CD4-positive, alpha-beta T cell (primary cell): Measurements from ENCODE around the gene HES5. TPM values are rescaled to one million over a fixed set of nuclear protein-coding genes. Genes with fewer than 3 reads are reported as not detected.

Source experiments
- ATAC-seq: fragments of 200-7000 bp; cut with Tn5 transposase; one replicate; pipeline ENCODE4 v1.10.0; 2022; ENCODE audit warnings: mild to moderate bottlenecking; ENCODE audit not compliant: poor library complexity
- CTCF ChIA-PET: fragments of 350-600 bp; sonication (Branson Sonifier 250); formaldehyde crosslinking; loops from one replicate; lab custom pipeline; 2021; ENCODE audit warnings: antibody characterized with exemption, inconsistent platforms; lab: Charles Lee
- POLR2A ChIA-PET: fragments of 350-600 bp; sonication (Branson Sonifier 250); formaldehyde crosslinking; loops from one replicate; lab custom pipeline; 2021; ENCODE audit warnings: antibody characterized with exemption, inconsistent platforms; lab: Charles Lee
- DNase-seq, 14 experiments: peaks; one replicate each; pipeline ENCODE4 v3.0.0-alpha.2; 2013 to 2020; ENCODE audit warnings: mixed read lengths in 2 of 14
- H3K27ac ChIP-seq, 2 donors: one replicate each; pipeline versions ENCODE4 v1.5.1 to v1.7.0; 2013; ENCODE audit warnings: low read length in 2 of 2, low read depth in 1 of 2, mild to moderate bottlenecking in 1 of 2
- H3K27me3 ChIP-seq, 2 experiments: 1 replicate in 1 of 2; 2 replicates in 1 of 2; pipeline versions ENCODE4 v1.6.1 to v1.7.0; 2013; ENCODE audit warnings: low read length in 2 of 2, control low read depth in 1 of 2, mild to moderate bottlenecking in 1 of 2, moderate library complexity in 1 of 2; ENCODE audit not compliant: insufficient read depth in 2 of 2, control insufficient read depth in 1 of 2
- H3K36me3 ChIP-seq: one replicate; pipeline ENCODE4 v1.6.1; 2013; ENCODE audit warnings: low read length, control low read depth; ENCODE audit not compliant: insufficient read depth
- H3K4me1 ChIP-seq: one replicate; pipeline ENCODE4 v1.6.1; 2013; ENCODE audit warnings: low read length, control low read depth; ENCODE audit not compliant: insufficient read depth
- H3K4me3 ChIP-seq: one replicate; pipeline ENCODE4 v1.5.1; 2013; ENCODE audit warnings: mild to moderate bottlenecking, low read length, moderate library complexity
- H3K9me3 ChIP-seq, 2 experiments: 1 replicate in 1 of 2; 2 replicates in 1 of 2; pipeline versions ENCODE4 v1.6.1 to v1.7.0; 2013; ENCODE audit warnings: low read length in 2 of 2, mild to moderate bottlenecking in 2 of 2, control low read depth in 1 of 2, moderate library complexity in 1 of 2; ENCODE audit not compliant: control insufficient read depth in 1 of 2, insufficient read depth in 1 of 2
- H3K27ac Mint-ChIP-seq: one replicate; pipeline ENCODE4 v1.8.0; 2020; ENCODE audit warnings: mixed read lengths
- H3K27me3 Mint-ChIP-seq: one replicate; pipeline ENCODE4 v1.8.0; 2021; ENCODE audit warnings: mixed read lengths
- H3K36me3 Mint-ChIP-seq: one replicate; pipeline ENCODE4 v1.8.0; 2021; ENCODE audit warnings: low read depth, mixed read lengths
- H3K4me1 Mint-ChIP-seq: one replicate; pipeline ENCODE4 v1.8.0; 2021; ENCODE audit warnings: low read depth, mixed read lengths
- H3K4me3 Mint-ChIP-seq: one replicate; pipeline ENCODE4 v1.8.0; 2020; ENCODE audit warnings: mild to moderate bottlenecking, mixed read lengths
- H3K9me3 Mint-ChIP-seq: one replicate; pipeline ENCODE4 v1.8.0; 2020; ENCODE audit warnings: mixed read lengths
- CTCF ChIP-seq: fragments of 200-600 bp; IDR thresholded peaks from one replicate; pipeline ENCODE4 v1.8.0; 2022; ENCODE audit warnings: antibody characterized with exemption, mild to moderate bottlenecking
- intact Hi-C, 2 experiments: fragments of 100-400 bp; cut with DNase I in 1 of 2; cut with micrococcal nuclease in 1 of 2; formaldehyde crosslinking; loops; one replicate each; pipeline versions ENCODE4 v1.15.1 to v1.9.0; 2023 to 2025; cut with DNase I, micrococcal nuclease
- total RNA-seq, 174 experiments: library from RNA in 2 of 174; stranded (reverse) in 2 of 174; gene quantifications; one replicate each; pipeline ENCODE4 v1.2.3 and lab custom pipeline; 2021 to 2026

Gene HES5
- total RNA-seq, 2 experiments from 2014 or later: not detected

GRCh38 chr1:2480986-2481364 lies 49.1 kb downstream of the HES5 start:
- H3K9me3 Mint-ChIP-seq: no peaks in the 10 kb centered on the region
- H3K4me3 ChIP-seq: no peak overlapping the region
- DNase-seq (no peak), ATAC-seq (no peak)
- ChIA-PET POLR2A (no interaction called here), CTCF (no interaction called here)
- TF ChIP-seq CTCF: no peak
- H3K27ac Mint-ChIP-seq: no peak overlapping the region
- no peak overlapping the region for H3K27ac ChIP-seq
- no peaks in the 10 kb centered on the region for H3K36me3 ChIP-seq
- no peaks in the 10 kb centered on the region for H3K4me1 Mint-ChIP-seq
- no peaks in the 10 kb centered on the region for H3K36me3 Mint-ChIP-seq
- no peaks in the 10 kb centered on the region for H3K9me3 ChIP-seq
- H3K4me3 Mint-ChIP-seq: no peak overlapping the region
- no peaks in the 10 kb centered on the region for H3K27me3 Mint-ChIP-seq
- H3K4me1 ChIP-seq: no peaks in the 10 kb centered on the region
- intact Hi-C loops: no loop called here
- H3K27me3 ChIP-seq: no peaks in the 10 kb centered on the region

- Mint-ChIP-seq H3K4me3 (no peak overlapping the region), H3K27me3 (no peaks in the 10 kb centered on the region), H3K36me3 (no peaks in the 10 kb centered on the region), H3K9me3 (no peaks in the 10 kb centered on the region), H3K27ac (no peak overlapping the region), H3K4me1 (no peaks in the 10 kb centered on the region)
- no peaks in the 10 kb centered on the region for H3K27me3 ChIP-seq
- H3K9me3 ChIP-seq: no peaks in the 10 kb centered on the region
- DNase-seq: no peak
- intact Hi-C loops: no loop called here
- CTCF ChIA-PET: no interaction called here
- H3K36me3 ChIP-seq: no peaks in the 10 kb centered on the region
- H3K27ac ChIP-seq: no peak overlapping the region
- no peak overlapping the region for H3K4me3 ChIP-seq
- POLR2A ChIA-PET: no interaction called here
- ATAC-seq: no peak
- TF ChIP-seq CTCF: no peak
- no peaks in the 10 kb centered on the region for H3K4me1 ChIP-seq
Measured at GRCh38 chr1:2480236-2480985, 49.7 kb downstream of the HES5 start.

GRCh38 chr1:2479618-2480017 lies 50.4 kb downstream of the HES5 start:
- Mint-ChIP-seq H3K9me3 (no peaks in the 10 kb centered on the region), H3K4me3 (no peak overlapping the region), H3K27me3 (no peaks in the 10 kb centered on the region), H3K4me1 (no peaks in the 10 kb centered on the region), H3K36me3 (no peaks in the 10 kb centered on the region), H3K27ac (no peak overlapping the region)
- TF ChIP-seq CTCF: no peak
- ChIA-PET CTCF (no interaction called here), POLR2A (no interaction called here)
- Histone ChIP-seq H3K4me1 (no peaks in the 10 kb centered on the region), H3K36me3 (no peaks in the 10 kb centered on the region), H3K4me3 (no peak overlapping the region), H3K9me3 (no peaks in the 10 kb centered on the region), H3K27me3 (no peaks in the 10 kb centered on the region), H3K27ac (no peak overlapping the region)
- DNase-seq (no peak), ATAC-seq (no peak)
- intact Hi-C loops: no loop called here
